Glutamatergic neuron (in vitro differentiated cells): ENCODE measurements around the gene LAMC1. TPM values are rescaled to one million over a fixed set of nuclear protein-coding genes. Genes with fewer than 3 reads are reported as not detected.

ENCODE experiments used
- DNase-seq: peaks from one replicate; pipeline ENCODE4 v3.0.0; 2022
- H3K27ac Mint-ChIP-seq: one replicate; pipeline ENCODE4 v1.8.0; 2020; ENCODE audit warnings: mild to moderate bottlenecking, mixed read lengths, inconsistent platforms; ENCODE audit not compliant: unreplicated experiment
- H3K27me3 Mint-ChIP-seq: one replicate; pipeline ENCODE4 v1.8.0; 2020; ENCODE audit warnings: mild to moderate bottlenecking, moderate library complexity, mixed read lengths, inconsistent platforms; ENCODE audit not compliant: unreplicated experiment
- H3K36me3 Mint-ChIP-seq: one replicate; pipeline ENCODE4 v1.8.0; 2020; ENCODE audit warnings: mild to moderate bottlenecking, mixed read lengths, inconsistent platforms; ENCODE audit not compliant: unreplicated experiment
- H3K4me1 Mint-ChIP-seq: one replicate; pipeline ENCODE4 v1.8.0; 2020; ENCODE audit warnings: mild to moderate bottlenecking, low read depth, mixed read lengths, inconsistent platforms; ENCODE audit not compliant: unreplicated experiment
- H3K4me3 Mint-ChIP-seq: one replicate; pipeline ENCODE4 v1.8.0; 2020; ENCODE audit warnings: mild to moderate bottlenecking, mixed read lengths, inconsistent platforms; ENCODE audit not compliant: unreplicated experiment
- H3K9me3 Mint-ChIP-seq: one replicate; pipeline ENCODE4 v1.8.0; 2020; ENCODE audit warnings: mild to moderate bottlenecking, moderate library complexity, mixed read lengths, inconsistent platforms; ENCODE audit not compliant: unreplicated experiment
- total RNA-seq: library from RNA; stranded (reverse); fragmentation: NEBNext Ultra II Directional; extraction: Animal tissue kit (Norgen Biotek cat#: 25700); gene quantifications from one replicate; pipeline ENCODE4 v1.2.1, GENCODE V29; 2021; ENCODE audit not compliant: unreplicated experiment
- TF ChIP-seq, protein P1 (sequence below): fragments of 200-600 bp; sonication (generic); IDR thresholded peaks from one replicate; pipeline ENCODE4 v1.5.0; 2021; ENCODE audit not compliant: partially characterized antibody, unreplicated experiment

LAMC1 gene
- total RNA-seq, 1 donor from 2014 or later = 51.8 TPM

DNA sequence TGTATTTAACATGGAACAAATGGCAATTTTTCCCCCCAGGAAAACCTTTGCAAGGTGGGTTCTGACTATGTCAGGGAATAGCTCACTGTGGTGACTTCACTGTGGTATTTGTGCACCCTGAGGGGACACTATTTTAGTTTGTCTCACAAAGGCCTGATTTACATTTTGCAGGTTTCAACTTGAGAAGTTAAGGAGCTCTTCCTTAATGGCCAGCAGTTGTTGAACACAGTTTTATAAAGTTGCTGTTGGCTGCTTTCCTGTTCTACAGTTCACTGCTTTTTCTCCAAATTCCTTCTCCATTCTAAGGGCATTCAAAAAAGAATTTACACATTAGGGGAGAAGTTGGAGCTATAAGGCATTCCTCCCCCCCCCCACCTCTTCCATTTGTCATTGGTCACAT lies 4.6 kb downstream of the LAMC1 start:
- TF ChIP-seq, protein P1, sequence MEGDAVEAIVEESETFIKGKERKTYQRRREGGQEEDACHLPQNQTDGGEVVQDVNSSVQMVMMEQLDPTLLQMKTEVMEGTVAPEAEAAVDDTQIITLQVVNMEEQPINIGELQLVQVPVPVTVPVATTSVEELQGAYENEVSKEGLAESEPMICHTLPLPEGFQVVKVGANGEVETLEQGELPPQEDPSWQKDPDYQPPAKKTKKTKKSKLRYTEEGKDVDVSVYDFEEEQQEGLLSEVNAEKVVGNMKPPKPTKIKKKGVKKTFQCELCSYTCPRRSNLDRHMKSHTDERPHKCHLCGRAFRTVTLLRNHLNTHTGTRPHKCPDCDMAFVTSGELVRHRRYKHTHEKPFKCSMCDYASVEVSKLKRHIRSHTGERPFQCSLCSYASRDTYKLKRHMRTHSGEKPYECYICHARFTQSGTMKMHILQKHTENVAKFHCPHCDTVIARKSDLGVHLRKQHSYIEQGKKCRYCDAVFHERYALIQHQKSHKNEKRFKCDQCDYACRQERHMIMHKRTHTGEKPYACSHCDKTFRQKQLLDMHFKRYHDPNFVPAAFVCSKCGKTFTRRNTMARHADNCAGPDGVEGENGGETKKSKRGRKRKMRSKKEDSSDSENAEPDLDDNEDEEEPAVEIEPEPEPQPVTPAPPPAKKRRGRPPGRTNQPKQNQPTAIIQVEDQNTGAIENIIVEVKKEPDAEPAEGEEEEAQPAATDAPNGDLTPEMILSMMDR = no peak
- Mint-ChIP-seq H3K9me3 (peaks cover 4% of the 10 kb centered on the region), H3K4me3 (no peak overlapping the region), H3K27me3 (peaks cover 8% of the 10 kb centered on the region), H3K4me1 (peaks cover 25% of the 10 kb centered on the region), H3K27ac (no peak overlapping the region), H3K36me3 (no peaks in the 10 kb centered on the region)
- no peak for DNase-seq

- no peaks in the 10 kb centered on the region for H3K36me3 Mint-ChIP-seq
- peaks cover 20% of the 10 kb centered on the region for H3K4me1 Mint-ChIP-seq
- no peak overlapping the region for H3K4me3 Mint-ChIP-seq
- H3K27ac Mint-ChIP-seq = no peak overlapping the region
- no peaks in the 10 kb centered on the region for H3K9me3 Mint-ChIP-seq
- peaks cover 2% of the 10 kb centered on the region for H3K27me3 Mint-ChIP-seq
- no peak for DNase-seq
- TF ChIP-seq, protein P1 = no peak
These were observed 6.4 kb downstream of the LAMC1 start for GRCh38 chr1:183029591-183030000.

GRCh38 chr1:183030053-183030452 lies 6.8 kb downstream of the LAMC1 start:
- Mint-ChIP-seq H3K27ac (no peak overlapping the region), H3K27me3 (no peaks in the 10 kb centered on the region), H3K36me3 (no peaks in the 10 kb centered on the region), H3K4me3 (no peak overlapping the region), H3K9me3 (no peaks in the 10 kb centered on the region), H3K4me1 (peaks cover 17% of the 10 kb centered on the region)
- DNase-seq = no peak
- TF ChIP-seq, protein P1 = no peak

- Mint-ChIP-seq H3K4me1 (no peaks in the 10 kb centered on the region), H3K36me3 (no peaks in the 10 kb centered on the region), H3K4me3 (no peak overlapping the region), H3K27ac (no peak overlapping the region), H3K9me3 (no peaks in the 10 kb centered on the region), H3K27me3 (no peaks in the 10 kb centered on the region)
- TF ChIP-seq, protein P1 = no peak
- no peak for DNase-seq
These were observed 9.1 kb downstream of the LAMC1 start for GRCh38 chr1:183032122-183032921.

DNA sequence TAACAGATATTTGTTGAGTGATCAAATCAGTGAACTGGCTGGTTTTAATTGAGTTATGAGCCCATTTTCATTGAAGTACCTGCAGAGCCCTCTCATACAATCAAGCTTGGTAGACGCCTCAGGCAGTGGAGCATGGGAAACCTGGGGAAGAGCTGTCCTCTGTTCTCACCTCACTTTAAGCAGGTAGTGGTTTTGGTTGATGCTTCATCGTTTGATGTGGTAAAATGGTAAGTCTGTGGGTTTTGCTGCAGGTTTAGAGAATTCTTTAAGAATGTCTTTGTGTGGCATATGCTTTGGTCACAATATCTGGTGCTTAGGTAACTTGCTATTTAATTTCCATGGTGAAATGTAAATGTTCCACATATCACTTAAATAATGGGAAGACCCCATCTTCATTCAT lies 10.0 kb downstream of the LAMC1 start:
- Mint-ChIP-seq H3K4me3 (no peak overlapping the region), H3K27ac (no peak overlapping the region), H3K4me1 (no peaks in the 10 kb centered on the region), H3K9me3 (no peaks in the 10 kb centered on the region), H3K27me3 (no peaks in the 10 kb centered on the region), H3K36me3 (no peaks in the 10 kb centered on the region)
- TF ChIP-seq, protein P1 = no peak
- no peak for DNase-seq
